COLO668 (cell line): ENCODE measurements around the gene LRRK2.

Source experiments
- DNase-seq: peaks from one replicate; lab custom pipeline; 2025; ENCODE audit not compliant: unreplicated experiment; lab: John Stamatoyannopoulos, UW

Gene LRRK2

GRCh38 chr12:40399656-40400055 is 174.9 kb downstream of the LRRK2 start:
- DNase-seq = no peak

GRCh38 chr12:40405419-40405818 is 180.6 kb downstream of the LRRK2 start:
- no peak for DNase-seq
